SU-DHL-6 (cell line): Measurements from ENCODE around the gene SCFD2.

Source experiments
- CTCF ChIP-seq: fragments of 200-600 bp; sonication (generic); IDR thresholded peaks from one replicate; pipeline ENCODE4 v1.5.1; 2017; ENCODE audit warnings: antibody characterized with exemption, mild to moderate bottlenecking, low read length, moderate library complexity; ENCODE audit not compliant: insufficient read depth, poor library complexity, severe bottlenecking
- EZH2phosphoT487 ChIP-seq: fragments of 200-600 bp; sonication (generic), shearing (Covaris generic); conservative IDR thresholded peaks from 2 replicates; pipeline ENCODE4 v1.6.1; 2018; ENCODE audit warnings: mild to moderate bottlenecking, antibody characterized with exemption, low read length, moderate library complexity, mixed read lengths

DNA sequence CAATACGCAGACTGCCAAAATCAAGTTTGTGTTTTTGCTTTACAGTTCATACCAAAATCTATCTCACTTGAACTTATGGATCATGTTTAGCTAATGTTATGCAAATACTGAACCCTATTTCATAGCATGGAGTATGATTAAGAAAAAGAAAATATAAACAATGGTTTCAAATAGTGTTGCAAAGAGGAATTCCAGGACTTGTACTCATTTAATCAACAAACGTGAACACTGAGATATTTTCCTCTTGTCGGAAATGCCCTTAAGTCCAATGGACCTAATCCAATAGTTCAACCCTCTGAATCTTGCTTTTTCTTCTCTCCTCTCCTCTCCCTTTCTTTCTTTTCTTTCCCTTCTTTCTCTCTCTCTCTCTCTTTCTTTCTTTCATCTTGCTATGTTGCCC, 473.0 kb downstream of the SCFD2 start:
- TF ChIP-seq CTCF = no peak
- TF ChIP-seq EZH2phosphoT487 = no peak
